ENCODE measurements around the gene PDE6A.
"Not testable (repeated sequence)": the region's sequence is repeated elsewhere in the genome, so short reads cannot be mapped to it uniquely, and the experiment has no call there.

PDE6A gene

GRCh38 chr5:149881874-149882273, 62.7 kb downstream of the PDE6A start:
- TF ChIP-seq POLR2A (IDR thresholded peaks at IDR 0.05; ENCODE audit: extremely low read depth, insufficient read length), result no peak
- TF ChIP-seq MAX (IDR thresholded peaks at IDR 0.05; ENCODE audit: low read depth, low read length), result no peak
- no peak for TF ChIP-seq MYC (IDR thresholded peaks at IDR 0.05; ENCODE audit: low read depth, low read length)
- no peak for TF ChIP-seq CTCF (IDR thresholded peaks at IDR 0.05; ENCODE audit: low read depth, low read length)
- no peak overlapping the region for H3K4me3 ChIP-seq (ENCODE audit: low read depth, low read length)
- DNase-seq (ENCODE audit: low read depth), result no peak

GRCh38 chr5:149881069-149881622, 63.4 kb downstream of the PDE6A start:
- no peak for TF ChIP-seq POLR2A (IDR thresholded peaks at IDR 0.05; ENCODE audit: extremely low read depth, insufficient read length)
- TF ChIP-seq CTCF (IDR thresholded peaks at IDR 0.05; ENCODE audit: low read depth, low read length), result no peak
- TF ChIP-seq MAX (IDR thresholded peaks at IDR 0.05; ENCODE audit: low read depth, low read length), result no peak
- no peak for TF ChIP-seq MYC (IDR thresholded peaks at IDR 0.05; ENCODE audit: low read depth, low read length)

GRCh38 chr5:149879593-149879992, 65.0 kb downstream of the PDE6A start:
- DNase-seq (ENCODE audit: low read depth); H3K4me3 ChIP-seq (ENCODE audit: low read depth, low read length): not testable (repeated sequence)

More at GRCh38 chr5:149881069-149881622, 63.4 kb downstream of the PDE6A start:
- DNase-seq (ENCODE audit: low read depth), result no peak
- no peak overlapping the region for H3K4me3 ChIP-seq (ENCODE audit: low read depth, low read length)

- no peak for TF ChIP-seq MYC (IDR thresholded peaks at IDR 0.05; ENCODE audit: low read depth, low read length)
- TF ChIP-seq POLR2A (IDR thresholded peaks at IDR 0.05; ENCODE audit: extremely low read depth, insufficient read length), result no peak
- TF ChIP-seq MAX (IDR thresholded peaks at IDR 0.05; ENCODE audit: low read depth, low read length), result no peak
- no peak for TF ChIP-seq CTCF (IDR thresholded peaks at IDR 0.05; ENCODE audit: low read depth, low read length)
- H3K4me3 ChIP-seq (ENCODE audit: low read depth, low read length), result no peak overlapping the region
- peak; percentile 24 for DNase-seq (ENCODE audit: low read depth)
These were observed 66.2 kb downstream of the PDE6A start for GRCh38 chr5:149878371-149878770.

- TF ChIP-seq MYC (IDR thresholded peaks at IDR 0.05; ENCODE audit: low read depth, low read length) (no peak), MAX (IDR thresholded peaks at IDR 0.05; ENCODE audit: low read depth, low read length) (no peak), POLR2A (IDR thresholded peaks at IDR 0.05; ENCODE audit: extremely low read depth, insufficient read length) (no peak), CTCF (IDR thresholded peaks at IDR 0.05; ENCODE audit: low read depth, low read length) (no peak)
- DNase-seq (ENCODE audit: low read depth), result no peak
- no peak overlapping the region for H3K4me3 ChIP-seq (ENCODE audit: low read depth, low read length)
These were observed 70.7 kb downstream of the PDE6A start for GRCh38 chr5:149873896-149874295.

- no peak overlapping the region for H3K4me3 ChIP-seq (ENCODE audit: low read depth, low read length)
- DNase-seq (ENCODE audit: low read depth), result no peak
- TF ChIP-seq MAX (IDR thresholded peaks at IDR 0.05; ENCODE audit: low read depth, low read length) (no peak), POLR2A (IDR thresholded peaks at IDR 0.05; ENCODE audit: extremely low read depth, insufficient read length) (no peak), CTCF (IDR thresholded peaks at IDR 0.05; ENCODE audit: low read depth, low read length) (no peak), MYC (IDR thresholded peaks at IDR 0.05; ENCODE audit: low read depth, low read length) (no peak)
These were observed 72.1 kb downstream of the PDE6A start for GRCh38 chr5:149872351-149873040.

Measured in NB4 (cell line).